ENCODE measurements around the gene PSMG4.

PSMG4 gene

DNA sequence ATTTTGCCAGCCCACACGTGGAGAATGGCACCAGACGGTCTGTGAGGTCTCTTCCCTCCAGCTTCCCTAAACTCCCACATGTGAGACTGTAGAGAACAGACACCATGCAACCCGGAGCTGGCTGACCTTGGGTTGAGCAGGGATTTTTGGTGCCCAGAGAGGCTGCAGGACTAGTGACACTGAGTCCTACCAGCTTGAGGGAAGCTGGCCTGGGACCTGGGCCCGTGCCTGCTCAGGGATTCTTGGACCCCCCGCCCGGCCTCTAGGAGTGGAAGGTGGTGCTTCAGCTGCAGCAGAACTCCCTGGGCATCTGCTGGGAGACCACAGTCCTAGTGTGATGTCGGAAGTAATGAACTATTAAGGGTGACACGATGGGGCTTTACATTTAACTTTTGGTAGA lies 3.2 kb downstream of the PSMG4 start:
- no peak for DNase-seq
- no peaks in the 10 kb centered on the region for H3K27me3 ChIP-seq
- TF ChIP-seq, protein P1, sequence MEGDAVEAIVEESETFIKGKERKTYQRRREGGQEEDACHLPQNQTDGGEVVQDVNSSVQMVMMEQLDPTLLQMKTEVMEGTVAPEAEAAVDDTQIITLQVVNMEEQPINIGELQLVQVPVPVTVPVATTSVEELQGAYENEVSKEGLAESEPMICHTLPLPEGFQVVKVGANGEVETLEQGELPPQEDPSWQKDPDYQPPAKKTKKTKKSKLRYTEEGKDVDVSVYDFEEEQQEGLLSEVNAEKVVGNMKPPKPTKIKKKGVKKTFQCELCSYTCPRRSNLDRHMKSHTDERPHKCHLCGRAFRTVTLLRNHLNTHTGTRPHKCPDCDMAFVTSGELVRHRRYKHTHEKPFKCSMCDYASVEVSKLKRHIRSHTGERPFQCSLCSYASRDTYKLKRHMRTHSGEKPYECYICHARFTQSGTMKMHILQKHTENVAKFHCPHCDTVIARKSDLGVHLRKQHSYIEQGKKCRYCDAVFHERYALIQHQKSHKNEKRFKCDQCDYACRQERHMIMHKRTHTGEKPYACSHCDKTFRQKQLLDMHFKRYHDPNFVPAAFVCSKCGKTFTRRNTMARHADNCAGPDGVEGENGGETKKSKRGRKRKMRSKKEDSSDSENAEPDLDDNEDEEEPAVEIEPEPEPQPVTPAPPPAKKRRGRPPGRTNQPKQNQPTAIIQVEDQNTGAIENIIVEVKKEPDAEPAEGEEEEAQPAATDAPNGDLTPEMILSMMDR (IDR thresholded peaks at IDR 0.05), result no peak
- H3K9me3 ChIP-seq, result no peaks in the 10 kb centered on the region
- no peak overlapping the region for H3K4me3 ChIP-seq
- no peak overlapping the region for H3K27ac ChIP-seq
- H3K36me3 ChIP-seq, result peaks cover 10 to 25% (median 18%) of the 10 kb centered on the region in 3 donors
- peaks cover 2 to 37% (median 22%) of the 10 kb centered on the region in 4 donors for H3K4me1 ChIP-seq
- intact Hi-C loops (cut with DNase I; ENCODE audit: low total_unique reads), result no loop called here

DNA sequence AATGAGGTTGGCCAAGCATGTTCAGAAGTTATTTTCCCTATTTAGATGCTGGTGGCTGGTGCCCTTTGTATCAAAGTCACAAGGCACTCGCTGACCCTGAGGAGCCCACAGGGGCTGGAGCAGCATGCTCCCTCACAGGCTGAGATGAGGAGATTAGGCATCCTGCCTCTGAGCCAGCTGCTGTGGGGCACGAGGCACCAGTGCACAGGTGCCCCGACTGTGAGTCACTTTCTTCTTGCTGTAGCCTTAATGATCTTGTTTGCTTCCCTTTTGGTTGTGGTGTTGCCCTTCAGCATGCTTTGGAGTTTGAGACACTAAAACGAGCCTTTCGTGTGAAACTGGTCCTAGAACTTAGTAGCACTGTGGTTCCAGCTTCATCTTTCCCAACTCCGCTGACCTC lies 4.3 kb downstream of the PSMG4 start:
- H3K27me3 ChIP-seq, result no peaks in the 10 kb centered on the region
- DNase-seq, result no peak
- no peak overlapping the region for H3K27ac ChIP-seq
- peaks cover 10 to 35% (median 18%) of the 10 kb centered on the region in 3 donors for H3K36me3 ChIP-seq
- intact Hi-C loops (cut with DNase I; ENCODE audit: low total_unique reads), result no loop called here
- TF ChIP-seq, protein P1 (IDR thresholded peaks at IDR 0.05), result no peak
- H3K9me3 ChIP-seq, result no peaks in the 10 kb centered on the region
- peaks cover 2 to 37% (median 22%) of the 10 kb centered on the region in 4 donors for H3K4me1 ChIP-seq
- no peak overlapping the region for H3K4me3 ChIP-seq

DNA sequence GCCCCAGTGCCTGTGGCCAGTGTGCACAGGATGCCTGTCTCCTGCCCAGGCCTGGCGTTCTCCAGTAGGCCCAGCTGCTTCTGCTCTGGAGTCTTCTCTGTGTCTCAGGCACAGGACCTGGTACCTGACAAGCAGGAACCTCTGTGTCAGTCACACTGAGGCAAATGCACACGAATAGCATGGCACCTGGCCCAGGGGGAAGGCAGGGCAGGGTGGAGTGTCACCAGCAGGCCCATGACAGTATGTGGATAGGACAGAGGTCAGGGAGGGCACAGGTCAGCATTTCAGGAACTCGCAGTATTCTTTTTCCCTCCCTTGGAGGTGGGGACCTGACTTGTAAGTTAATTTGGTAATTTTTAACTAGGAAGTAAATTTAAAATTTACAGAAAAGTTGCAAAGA lies 5.6 kb downstream of the PSMG4 start:
- no peak for DNase-seq
- intact Hi-C loops (cut with DNase I; ENCODE audit: low total_unique reads), result no loop called here
- Histone ChIP-seq H3K9me3 (no peaks in the 10 kb centered on the region), H3K4me3 (no peak overlapping the region), H3K27me3 (no peaks in the 10 kb centered on the region), H3K36me3 (peaks cover 10 to 48% (median 22%) of the 10 kb centered on the region in 3 donors), H3K4me1 (peaks cover 0 to 34% (median 21%) of the 10 kb centered on the region in 4 donors), H3K27ac (no peak overlapping the region)
- TF ChIP-seq, protein P1 (IDR thresholded peaks at IDR 0.05), result no peak

DNA sequence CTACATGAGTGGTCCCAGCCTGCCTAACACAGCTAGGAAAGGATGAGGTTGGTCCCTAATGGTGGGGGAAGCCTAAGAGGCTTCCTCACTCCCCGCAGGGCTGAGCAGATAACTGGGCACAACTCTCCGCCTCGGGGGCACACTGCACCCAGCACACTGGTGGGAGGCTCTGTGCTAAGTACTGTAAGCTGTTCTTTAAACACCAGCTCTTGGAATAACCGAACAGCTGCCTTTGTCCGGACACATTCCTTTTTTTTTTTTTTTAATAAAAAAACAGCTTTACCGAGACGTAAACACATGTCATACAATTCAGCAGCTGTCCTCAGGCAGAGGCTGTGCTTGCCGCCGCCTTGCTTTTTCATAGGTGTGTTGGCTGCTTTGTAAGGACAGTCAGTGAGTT lies 6.9 kb downstream of the PSMG4 start:
- Histone ChIP-seq H3K27me3 (no peaks in the 10 kb centered on the region), H3K27ac (no peak overlapping the region), H3K36me3 (peaks cover 10 to 61% (median 23%) of the 10 kb centered on the region in 3 donors), H3K9me3 (no peaks in the 10 kb centered on the region), H3K4me1 (peaks cover 0 to 21% (median 11%) of the 10 kb centered on the region in 4 donors), H3K4me3 (no peak overlapping the region)
- intact Hi-C loops (cut with DNase I; ENCODE audit: low total_unique reads), result no loop called here
- TF ChIP-seq, protein P1 (IDR thresholded peaks at IDR 0.05), result no peak
- no peak for DNase-seq

DNA sequence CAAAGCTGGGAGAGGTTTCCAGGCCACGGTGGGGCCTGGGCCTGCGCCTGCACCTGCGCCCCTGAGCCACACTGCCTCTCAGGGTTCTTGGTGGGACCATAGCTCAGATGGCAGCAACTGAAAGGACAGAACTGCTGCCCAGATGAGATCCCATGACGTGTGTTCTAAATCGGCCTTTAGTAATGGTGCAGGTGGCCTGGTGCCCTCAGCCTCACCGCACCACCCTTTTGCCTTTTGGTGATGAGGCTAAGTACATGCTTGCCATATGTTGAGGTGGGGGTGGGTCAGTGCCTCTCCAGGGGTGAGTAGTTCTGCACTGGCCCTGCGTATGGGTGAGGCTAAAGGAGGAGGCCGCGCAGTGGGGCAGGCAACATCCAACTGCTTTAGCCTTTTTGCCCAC lies 7.4 kb downstream of the PSMG4 start:
- no peak for DNase-seq
- Histone ChIP-seq H3K4me1 (peaks cover 0 to 16% (median 6%) of the 10 kb centered on the region in 4 donors), H3K4me3 (no peak overlapping the region), H3K27me3 (no peaks in the 10 kb centered on the region), H3K9me3 (no peaks in the 10 kb centered on the region), H3K27ac (no peak overlapping the region), H3K36me3 (peaks cover 10 to 66% (median 25%) of the 10 kb centered on the region in 3 donors)
- intact Hi-C loops (cut with DNase I; ENCODE audit: low total_unique reads), result no loop called here
- TF ChIP-seq, protein P1 (IDR thresholded peaks at IDR 0.05), result no peak

DNA sequence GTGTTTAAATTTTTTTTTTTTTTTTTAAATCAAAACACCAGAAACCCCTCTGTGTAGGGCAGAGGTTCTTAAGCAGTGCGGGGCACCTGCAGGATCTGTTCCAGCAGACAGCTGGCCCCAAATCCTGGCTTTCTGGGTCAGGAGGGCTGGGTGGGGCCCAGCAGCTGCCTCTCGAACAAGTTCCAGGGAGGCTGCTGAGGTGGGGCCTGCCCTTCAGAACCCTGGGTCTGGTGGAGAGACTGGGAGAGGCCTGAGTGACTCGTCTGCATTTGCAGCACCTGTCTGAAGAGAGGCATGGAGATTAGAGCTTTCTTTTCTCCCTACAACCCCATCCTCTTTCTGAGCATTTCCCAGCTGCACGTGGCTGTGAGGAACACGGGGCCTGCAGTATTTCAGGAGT lies 8.4 kb downstream of the PSMG4 start:
- no peak overlapping the region for H3K4me3 ChIP-seq
- H3K4me1 ChIP-seq, result peaks cover 0 to 6% (median under 1%) of the 10 kb centered on the region in 4 donors
- intact Hi-C loops (cut with DNase I; ENCODE audit: low total_unique reads), result no loop called here
- no peaks in the 10 kb centered on the region for H3K9me3 ChIP-seq
- H3K27ac ChIP-seq, result no peak overlapping the region
- TF ChIP-seq, protein P1 (IDR thresholded peaks at IDR 0.05), result no peak
- DNase-seq, result no peak
- H3K27me3 ChIP-seq, result no peaks in the 10 kb centered on the region
- H3K36me3 ChIP-seq, result peaks cover 19 to 76% (median 33%) of the 10 kb centered on the region in 3 donors
